Sigmoid colon (tissue), 7 donors: ENCODE results near the gene RNF26. TPM values are rescaled to one million over a fixed set of nuclear protein-coding genes. Genes with fewer than 3 reads are reported as not detected.

Source experiments
- DNase-seq: peaks from one replicate; pipeline ENCODE4 v3.0.0-alpha.2; 2019
- H3K27ac ChIP-seq, 4 donors: fragments of 200-600 bp; sonication (generic); one replicate each; pipeline ENCODE4 v1.5.1; 2016 to 2019; ENCODE audit warnings: mild to moderate bottlenecking in 1 of 4
- H3K27me3 ChIP-seq, 3 donors: fragments of 200-600 bp; sonication (generic); one replicate each; pipeline ENCODE4 v1.5.1; 2019; ENCODE audit warnings: mild to moderate bottlenecking in 1 of 3
- H3K36me3 ChIP-seq, 4 donors: fragments of 200-600 bp; sonication (generic); one replicate each; pipeline ENCODE4 v1.5.1; 2016 to 2019
- H3K4me1 ChIP-seq, 4 donors: fragments of 200-600 bp; sonication (generic); one replicate each; pipeline ENCODE4 v1.5.1; 2017 to 2019
- H3K4me3 ChIP-seq, 4 donors: fragments of 200-600 bp; sonication (generic); one replicate each; pipeline ENCODE4 v1.5.1; 2017 to 2019; ENCODE audit warnings: mild to moderate bottlenecking in 2 of 4, moderate library complexity in 1 of 4
- H3K9me3 ChIP-seq, 4 donors: fragments of 200-600 bp in 3 of 4; sonication (generic) in 3 of 4; one replicate each; pipeline versions ENCODE4 v1.5.1 to v1.6.1; 2013 to 2019
- EP300 ChIP-seq, 4 donors: sonication (generic); formaldehyde crosslinking; IDR thresholded peaks; one replicate each; pipeline ENCODE4 v1.6.1; 2017; ENCODE audit warnings: antibody characterized with exemption in 4 of 4
- POLR2A ChIP-seq, 2 donors: fragments of 450-650 bp; IDR thresholded peaks; one replicate each; pipeline ENCODE4 v1.6.1; 2016; ENCODE audit warnings: antibody characterized with exemption in 2 of 2, mild to moderate bottlenecking in 2 of 2, moderate library complexity in 2 of 2
- POLR2AphosphoS5 ChIP-seq, 4 donors: sonication (generic); formaldehyde crosslinking; IDR thresholded peaks; one replicate each; pipeline ENCODE4 v1.6.1; 2017; ENCODE audit warnings: antibody characterized with exemption in 4 of 4
- WGBS, 2 donors: extraction: QIAGEN DNeasy Blood & Tissue Kit; methylation state at CpG; one replicate each; pipeline ENCODE4 v1.1.7; 2013; 5-methylcytosine and 5-hydroxymethylcytosine counted together
- intact Hi-C: fragments of 100-400 bp; cut with DNase I; formaldehyde crosslinking; loops from one replicate; pipeline ENCODE4 v1.15.1; 2023
- polyA plus RNA-seq, 3 donors: library from polyadenylated mRNA; stranded (reverse); fragments of 200-250 nt; gene quantifications; one replicate each; pipeline ENCODE4 v1.2.3, GENCODE V29; 2013
- total RNA-seq, 4 donors: library from RNA; depleted of rRNA; stranded (reverse); fragments of >200 nt; gene quantifications; one replicate each; pipeline ENCODE4 v1.1.0, GENCODE V29; 2016
- TF ChIP-seq, protein P1 (sequence below), 4 experiments: fragments of 450-650 bp in 3 of 4; fragments of 200-600 bp in 1 of 4; IDR thresholded peaks; one replicate each; pipeline ENCODE4 v1.5.1; 2016 to 2019; ENCODE audit warnings: antibody characterized with exemption in 4 of 4, mild to moderate bottlenecking in 3 of 4, moderate library complexity in 2 of 4
- donor health status: healthy with polysubstance abuse.
- donor health status: Bipolar disorder and iron deficiency.
- donor health status: healthy.

Gene RNF26
- total and polyA plus RNA-seq, 7 donors: 6.2 to 26.1 (median 10.7) TPM

DNA sequence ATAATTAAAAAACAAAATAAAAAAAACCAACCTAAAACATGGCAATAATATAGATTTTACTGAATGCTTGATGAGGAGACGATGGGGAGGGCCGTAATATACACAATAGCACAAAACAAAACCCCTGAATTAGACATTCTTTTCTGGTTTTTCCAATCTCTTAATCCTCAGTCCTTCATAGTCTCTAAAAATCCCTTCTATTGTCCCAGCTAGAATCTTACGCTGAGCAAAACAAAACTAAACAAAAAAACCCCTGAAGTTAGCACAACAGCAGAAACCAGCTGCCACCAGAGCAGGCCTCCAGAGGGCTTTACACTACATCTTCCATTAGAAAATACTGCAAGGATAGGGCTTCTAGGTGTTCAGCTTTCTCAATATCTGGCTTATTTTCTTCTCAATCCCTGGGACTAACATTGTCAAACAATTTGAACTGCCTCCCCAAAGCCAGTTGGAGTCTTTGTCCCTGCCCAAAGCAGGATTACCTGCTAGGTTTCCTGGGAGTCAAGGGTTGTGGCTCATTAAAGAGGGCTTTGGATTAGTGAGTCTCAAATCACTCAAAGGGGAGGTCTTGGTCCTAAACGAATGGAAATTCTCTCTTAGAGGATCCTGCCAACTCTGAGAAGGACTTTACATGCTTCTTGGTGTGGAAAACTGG lies 2.1 kb upstream of the RNF26 start:
- Histone ChIP-seq H3K36me3 (peaks cover 0 to 9% (median 0%) of the 10 kb centered on the region in 4 donors), H3K27ac (no peak overlapping the region), H3K27me3 (no peaks in the 10 kb centered on the region), H3K4me3 (no peak overlapping the region), H3K9me3 (no peaks in the 10 kb centered on the region), H3K4me1 (peaks cover 0 to 26% (median 20%) of the 10 kb centered on the region in 4 donors)
- intact Hi-C loops: no loop called here
- TF ChIP-seq POLR2AphosphoS5 (IDR thresholded peaks at IDR 0.05): no peak
- no peak for TF ChIP-seq POLR2A (IDR thresholded peaks at IDR 0.05)
- TF ChIP-seq, protein P1, sequence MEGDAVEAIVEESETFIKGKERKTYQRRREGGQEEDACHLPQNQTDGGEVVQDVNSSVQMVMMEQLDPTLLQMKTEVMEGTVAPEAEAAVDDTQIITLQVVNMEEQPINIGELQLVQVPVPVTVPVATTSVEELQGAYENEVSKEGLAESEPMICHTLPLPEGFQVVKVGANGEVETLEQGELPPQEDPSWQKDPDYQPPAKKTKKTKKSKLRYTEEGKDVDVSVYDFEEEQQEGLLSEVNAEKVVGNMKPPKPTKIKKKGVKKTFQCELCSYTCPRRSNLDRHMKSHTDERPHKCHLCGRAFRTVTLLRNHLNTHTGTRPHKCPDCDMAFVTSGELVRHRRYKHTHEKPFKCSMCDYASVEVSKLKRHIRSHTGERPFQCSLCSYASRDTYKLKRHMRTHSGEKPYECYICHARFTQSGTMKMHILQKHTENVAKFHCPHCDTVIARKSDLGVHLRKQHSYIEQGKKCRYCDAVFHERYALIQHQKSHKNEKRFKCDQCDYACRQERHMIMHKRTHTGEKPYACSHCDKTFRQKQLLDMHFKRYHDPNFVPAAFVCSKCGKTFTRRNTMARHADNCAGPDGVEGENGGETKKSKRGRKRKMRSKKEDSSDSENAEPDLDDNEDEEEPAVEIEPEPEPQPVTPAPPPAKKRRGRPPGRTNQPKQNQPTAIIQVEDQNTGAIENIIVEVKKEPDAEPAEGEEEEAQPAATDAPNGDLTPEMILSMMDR (IDR thresholded peaks at IDR 0.05): no peak
- no peak for TF ChIP-seq EP300 (IDR thresholded peaks at IDR 0.05)
- WGBS, 2 donors: 79 to 80% methylated on average over 4 of the region's 4 CpGs
- no peak for DNase-seq

GRCh38 chr11:119335091-119335654 lies 846 bp downstream of the RNF26 start:
- intact Hi-C loops: no loop called here
- TF ChIP-seq EP300 (IDR thresholded peaks at IDR 0.05) (no peak), POLR2AphosphoS5 (IDR thresholded peaks at IDR 0.05) (no peak), POLR2A (IDR thresholded peaks at IDR 0.05) (no peak)
- TF ChIP-seq, protein P1 (IDR thresholded peaks at IDR 0.05): no peak
- peaks cover 0 to 9% (median 0%) of the 10 kb centered on the region in 4 donors for H3K36me3 ChIP-seq
- no peak for DNase-seq
- peaks cover 0 to 54% (median 48%) of the 10 kb centered on the region in 4 donors for H3K4me1 ChIP-seq
- H3K9me3 ChIP-seq: no peaks in the 10 kb centered on the region
- H3K27ac ChIP-seq: peak overlapping the region; percentile 85 to 89 (median 88)
- H3K27me3 ChIP-seq: peaks cover 0 to 9% (median 6%) of the 10 kb centered on the region in 3 donors
- 74 to 76% methylated on average over 15 of the region's 15 CpGs for WGBS, 2 donors
- peak overlapping the region; percentile 75 to 86 (median 84) for H3K4me3 ChIP-seq

DNA sequence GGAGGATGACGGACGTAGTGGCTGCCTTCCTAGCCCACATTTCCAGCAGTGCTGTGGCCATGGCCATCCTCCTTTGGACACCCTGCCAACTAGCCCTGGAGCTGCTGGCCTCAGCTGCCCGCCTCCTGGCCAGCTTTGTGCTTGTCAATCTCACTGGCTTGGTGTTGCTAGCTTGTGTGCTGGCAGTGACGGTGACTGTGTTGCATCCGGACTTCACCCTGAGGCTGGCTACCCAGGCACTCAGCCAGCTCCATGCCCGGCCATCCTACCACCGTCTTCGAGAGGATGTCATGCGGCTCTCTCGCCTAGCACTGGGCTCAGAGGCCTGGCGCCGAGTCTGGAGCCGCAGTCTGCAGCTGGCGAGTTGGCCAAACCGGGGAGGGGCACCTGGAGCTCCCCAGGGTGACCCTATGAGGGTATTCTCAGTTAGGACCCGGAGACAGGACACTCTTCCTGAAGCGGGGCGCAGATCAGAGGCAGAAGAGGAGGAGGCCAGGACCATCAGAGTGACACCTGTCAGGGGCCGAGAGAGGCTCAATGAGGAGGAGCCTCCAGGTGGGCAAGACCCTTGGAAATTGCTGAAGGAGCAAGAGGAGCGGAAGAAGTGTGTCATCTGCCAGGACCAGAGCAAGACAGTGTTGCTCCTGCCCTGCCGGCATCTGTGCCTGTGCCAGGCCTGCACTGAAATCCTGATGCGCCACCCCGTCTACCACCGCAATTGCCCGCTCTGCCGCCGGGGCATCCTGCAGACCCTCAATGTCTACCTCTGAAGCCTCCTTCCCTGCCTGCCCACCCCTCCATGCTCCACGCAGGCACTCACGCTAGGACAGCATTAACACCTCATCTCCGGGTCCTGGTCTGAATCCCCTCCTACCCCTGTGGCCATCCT lies 1.6 kb downstream of the RNF26 start:
- H3K4me1 ChIP-seq: peaks cover 0 to 62% (median 55%) of the 10 kb centered on the region in 4 donors
- 91 to 92% methylated on average over 30 of the region's 30 CpGs for WGBS, 2 donors
- no peaks in the 10 kb centered on the region for H3K9me3 ChIP-seq
- H3K27me3 ChIP-seq: peaks cover 0 to 17% (median 8%) of the 10 kb centered on the region in 3 donors
- no peak for DNase-seq
- H3K4me3 ChIP-seq: peak overlapping the region in 1 of 4 donors; percentile 84
- H3K27ac ChIP-seq: no peak overlapping the region
- TF ChIP-seq, protein P1 (IDR thresholded peaks at IDR 0.05): no peak
- TF ChIP-seq EP300 (IDR thresholded peaks at IDR 0.05) (no peak), POLR2AphosphoS5 (IDR thresholded peaks at IDR 0.05) (no peak), POLR2A (IDR thresholded peaks at IDR 0.05) (no peak)
- peaks cover 0 to 9% (median 0%) of the 10 kb centered on the region in 4 donors for H3K36me3 ChIP-seq
- intact Hi-C loops: loop anchor here (1.0 kb wide), 1 partner anchor 14 kb away; no protein-coding TSS in a partner anchor

- H3K4me3 ChIP-seq: no peak overlapping the region
- peaks cover 0 to 9% (median 0%) of the 10 kb centered on the region in 4 donors for H3K36me3 ChIP-seq
- DNase-seq: no peak
- WGBS, 2 donors: 89% methylated on average over 9 of the region's 9 CpGs
- TF ChIP-seq, protein P1 (IDR thresholded peaks at IDR 0.05): no peak
- peaks cover 0 to 19% (median 12%) of the 10 kb centered on the region in 3 donors for H3K27me3 ChIP-seq
- intact Hi-C loops: loop anchor here (1.0 kb wide), 1 partner anchor 15 kb away; no protein-coding TSS in a partner anchor
- no peaks in the 10 kb centered on the region for H3K9me3 ChIP-seq
- H3K27ac ChIP-seq: peak overlapping the region in 2 of 4 donors; percentile 80 to 88
- H3K4me1 ChIP-seq: peaks cover 0 to 70% (median 62%) of the 10 kb centered on the region in 4 donors
These were observed 2.6 kb downstream of the RNF26 start for GRCh38 chr11:119336744-119337469.
